ENCODE data around the gene IBTK.
A peak's percentile ranks its signal among the peaks of the same experiment; 100 is the strongest.
"Not testable (repeated sequence)": the region's sequence is repeated elsewhere in the genome, so short reads cannot be mapped to it uniquely, and the experiment has no call there.

IBTK gene

DNA sequence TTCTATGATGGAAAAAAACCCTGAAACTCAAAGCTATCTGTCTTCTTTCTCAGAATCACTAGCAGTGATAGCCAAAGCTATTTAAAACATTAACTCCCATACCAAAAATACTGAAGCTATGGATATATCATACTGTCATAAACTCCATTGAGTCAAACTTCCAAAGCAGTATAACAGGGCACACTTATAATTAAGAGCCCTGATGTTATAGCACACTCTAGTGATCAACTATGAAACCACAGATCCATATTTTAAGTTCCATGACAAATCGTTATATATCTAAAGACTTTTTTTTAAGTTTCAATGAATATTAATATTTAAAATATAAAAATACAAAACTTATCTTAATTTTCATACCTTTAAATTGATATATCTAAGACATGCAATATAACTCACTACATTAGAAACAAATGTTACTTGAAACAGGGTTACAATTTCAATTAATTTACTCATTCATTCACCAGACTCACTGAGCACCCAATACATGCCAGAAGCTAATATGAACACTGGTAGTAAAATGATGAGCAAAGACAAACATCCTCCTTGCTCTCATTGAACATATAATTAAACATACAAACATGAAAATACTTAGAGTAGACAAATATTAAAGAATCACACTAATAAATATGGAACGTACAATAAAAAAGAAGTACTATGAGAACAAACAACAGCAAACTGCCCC lies 69.3 kb downstream of the IBTK start:
- peak; percentile 7 for DNase-seq (ENCODE audit: low spot score)

DNA sequence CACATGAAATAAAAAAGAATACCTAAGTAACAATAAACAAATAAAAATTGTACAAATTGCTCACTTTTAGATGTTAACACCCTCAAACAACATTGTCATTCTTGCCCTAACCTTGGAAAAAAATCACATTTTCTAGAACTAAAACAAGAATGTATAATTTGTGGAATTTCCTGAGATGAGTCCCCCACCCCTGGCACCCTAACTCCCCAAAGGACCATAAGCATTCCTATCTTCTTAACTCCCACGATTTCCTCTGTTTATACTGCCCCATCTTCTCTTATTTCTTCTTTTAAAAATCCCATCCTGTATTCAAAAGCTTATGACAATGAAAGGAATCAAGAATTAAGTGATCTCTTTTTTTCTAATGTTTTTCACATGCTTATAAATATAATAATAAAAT lies 70.9 kb downstream of the IBTK start:
- DNase-seq (ENCODE audit: low spot score): no peak

DNA sequence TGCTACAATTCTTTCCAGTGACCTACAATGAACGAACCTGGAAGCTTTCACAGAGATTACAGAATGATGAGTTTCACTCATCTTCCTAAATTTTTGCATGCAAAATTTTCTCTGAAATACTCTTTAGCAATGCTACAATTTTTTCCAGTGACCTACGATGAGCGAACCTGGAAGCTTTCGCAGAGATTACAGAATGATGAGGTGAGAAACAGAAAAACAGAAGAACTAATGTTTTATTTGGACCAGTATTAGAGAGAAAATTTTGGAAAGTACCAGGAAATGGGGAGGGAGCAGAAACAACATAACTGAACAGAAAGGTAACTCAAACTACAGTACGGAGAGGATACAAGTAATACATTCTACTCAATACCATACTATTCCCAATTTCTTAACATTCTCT lies 75.0 kb downstream of the IBTK start:
- DNase-seq (ENCODE audit: low spot score): no peak

DNA sequence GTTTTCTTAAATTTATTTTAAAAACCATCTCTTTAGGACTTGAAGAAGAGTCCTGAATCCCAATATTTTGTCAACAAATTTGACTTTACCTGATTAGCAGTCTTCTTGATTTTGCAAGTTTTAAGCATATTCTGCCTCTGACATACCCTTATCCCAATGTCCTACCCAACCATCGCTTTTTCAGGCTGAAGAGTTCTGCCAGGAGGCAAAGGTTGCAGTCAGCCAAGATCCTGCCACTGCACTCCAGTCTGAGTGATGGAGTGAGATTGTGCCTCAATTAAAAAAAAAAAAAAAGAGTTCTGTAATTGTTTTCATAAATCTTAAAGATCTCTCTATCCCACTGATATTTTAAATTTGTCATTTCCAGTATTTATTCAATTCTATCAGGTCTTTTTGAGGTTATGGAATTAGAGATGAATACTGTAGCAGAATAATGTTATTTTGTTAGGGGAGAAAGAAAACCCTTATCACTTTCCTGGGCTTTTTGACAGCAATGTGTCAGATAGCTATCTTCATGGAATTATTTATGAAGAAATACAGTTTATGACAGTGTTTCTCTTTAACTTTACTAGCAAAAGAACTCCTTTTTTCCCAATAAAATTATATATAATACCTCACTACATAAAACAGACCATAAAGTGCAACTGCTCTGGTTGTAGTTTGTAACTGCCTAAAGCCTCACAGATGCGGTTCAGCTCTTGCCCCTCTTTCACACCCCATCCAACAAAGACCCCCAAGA lies 78.2 kb downstream of the IBTK start:
- DNase-seq (ENCODE audit: low spot score): no peak

DNA sequence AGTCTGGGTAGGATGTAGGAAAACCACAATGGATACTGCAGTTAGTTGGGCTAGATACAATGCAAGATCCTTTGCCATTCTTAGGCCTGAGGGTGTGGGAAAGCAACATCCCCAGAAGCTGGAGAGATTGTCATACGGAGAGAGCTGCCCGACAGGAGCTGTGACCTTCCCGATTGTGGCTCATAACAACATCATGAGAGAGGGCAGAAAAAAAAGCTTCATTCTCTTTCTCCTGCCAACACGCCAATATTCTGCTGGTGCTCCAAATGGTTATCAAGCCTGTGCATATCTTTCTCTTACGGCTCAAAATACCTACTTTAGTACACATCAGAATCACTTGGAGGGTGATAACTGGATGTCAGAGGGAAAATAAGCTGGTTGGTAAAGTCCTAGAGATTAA lies 81.1 kb downstream of the IBTK start:
- DNase-seq (ENCODE audit: low spot score): no peak

DNA sequence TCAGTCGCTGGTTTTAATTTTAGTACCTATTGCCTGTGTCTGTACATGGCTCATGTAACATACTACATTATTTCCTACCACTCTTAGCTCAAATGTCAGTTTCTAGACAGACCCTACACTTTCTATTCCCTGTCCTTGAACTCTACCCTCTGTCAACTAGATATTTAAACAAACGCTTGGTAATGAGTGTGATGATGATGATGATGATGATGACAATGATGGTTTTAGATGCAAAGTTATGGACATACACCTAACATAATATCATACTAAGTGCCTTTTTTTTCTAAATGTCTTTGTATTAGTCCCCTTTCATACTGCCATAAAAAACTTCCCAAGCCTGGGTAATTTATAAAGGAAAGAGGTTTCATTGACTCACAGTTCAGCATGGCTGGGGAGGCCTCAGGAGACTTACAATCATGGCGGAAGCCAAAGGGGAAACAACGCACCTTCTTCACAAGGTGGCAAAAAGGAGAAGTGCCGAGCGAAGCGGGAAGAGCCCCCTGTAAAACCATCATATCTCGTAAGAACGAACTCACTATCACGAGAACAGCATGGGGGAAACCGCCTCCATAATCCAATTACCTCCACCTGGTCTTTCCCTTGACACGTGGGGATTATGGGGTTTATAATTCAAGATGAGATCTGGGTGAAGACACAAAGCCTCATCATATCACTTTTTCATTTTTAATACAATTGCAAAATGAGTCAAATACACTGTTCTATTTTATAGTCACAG lies 87.1 kb downstream of the IBTK start:
- DNase-seq (ENCODE audit: low spot score): no peak

DNA sequence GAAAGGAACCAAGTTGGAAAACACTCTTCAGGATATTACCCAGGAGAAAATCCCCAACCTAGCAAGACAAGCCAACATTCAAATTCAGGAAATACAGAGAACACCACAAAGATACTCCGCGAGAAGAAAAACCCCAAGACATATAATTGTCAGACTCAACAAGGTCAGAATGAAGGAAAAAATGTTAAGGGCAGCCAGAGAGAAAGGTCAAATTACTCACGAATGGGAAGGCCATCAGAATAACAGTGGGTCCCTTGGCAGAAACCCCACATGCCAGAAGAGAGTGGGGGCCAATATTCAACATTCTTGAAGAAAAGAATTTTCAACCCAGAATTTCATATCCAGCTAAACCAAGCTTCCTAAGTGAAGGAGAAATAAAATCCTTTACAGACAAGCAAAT lies 94.8 kb downstream of the IBTK start:
- DNase-seq (ENCODE audit: low spot score): not testable (repeated sequence)

DNA sequence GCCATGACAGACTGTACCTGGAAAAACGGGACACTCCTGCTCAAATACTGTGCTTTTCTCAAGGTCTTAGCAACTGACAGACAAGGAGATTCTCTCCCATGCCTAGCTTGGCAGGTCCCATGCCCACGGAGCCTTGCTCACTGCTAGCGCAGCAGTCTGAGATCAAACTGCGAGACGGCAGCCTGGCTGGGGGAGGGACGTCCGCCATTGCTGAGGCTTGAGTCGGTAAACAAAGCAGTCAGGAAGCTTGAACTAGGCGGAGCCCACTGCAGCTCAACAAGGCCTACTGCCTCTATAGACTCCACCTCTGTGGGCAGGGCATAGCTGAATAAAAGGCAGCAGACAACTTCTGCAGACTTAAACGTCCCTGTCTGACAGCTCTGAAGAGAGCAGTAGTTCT lies 96.4 kb downstream of the IBTK start:
- DNase-seq (ENCODE audit: low spot score): not testable (repeated sequence)

DNA sequence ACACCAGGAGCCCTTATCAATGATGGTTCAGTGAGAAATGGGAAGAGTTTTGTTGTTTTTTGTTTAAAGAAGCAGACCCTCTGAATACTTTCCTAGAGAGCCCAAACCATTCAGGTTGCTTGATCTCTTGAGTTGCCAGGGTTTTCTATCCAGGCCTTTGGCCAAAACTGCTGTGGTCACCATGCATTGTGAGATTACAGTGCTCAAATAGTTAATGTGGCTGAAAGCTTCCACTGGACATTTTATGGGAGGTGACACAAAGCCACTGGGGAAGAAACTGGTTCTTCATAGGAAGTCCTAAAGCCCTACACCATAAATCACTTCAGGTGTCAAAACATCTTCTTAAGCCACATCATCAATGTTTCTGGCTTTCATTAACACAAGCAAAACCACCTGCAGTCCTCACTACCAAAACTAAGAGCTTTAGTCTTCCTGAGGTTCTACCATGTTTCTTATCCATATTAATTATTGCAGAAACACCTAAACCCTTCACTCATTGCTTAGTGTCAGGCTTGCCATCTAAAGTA lies 101.6 kb downstream of the IBTK start:
- no peak for DNase-seq (ENCODE audit: low spot score)

DNA sequence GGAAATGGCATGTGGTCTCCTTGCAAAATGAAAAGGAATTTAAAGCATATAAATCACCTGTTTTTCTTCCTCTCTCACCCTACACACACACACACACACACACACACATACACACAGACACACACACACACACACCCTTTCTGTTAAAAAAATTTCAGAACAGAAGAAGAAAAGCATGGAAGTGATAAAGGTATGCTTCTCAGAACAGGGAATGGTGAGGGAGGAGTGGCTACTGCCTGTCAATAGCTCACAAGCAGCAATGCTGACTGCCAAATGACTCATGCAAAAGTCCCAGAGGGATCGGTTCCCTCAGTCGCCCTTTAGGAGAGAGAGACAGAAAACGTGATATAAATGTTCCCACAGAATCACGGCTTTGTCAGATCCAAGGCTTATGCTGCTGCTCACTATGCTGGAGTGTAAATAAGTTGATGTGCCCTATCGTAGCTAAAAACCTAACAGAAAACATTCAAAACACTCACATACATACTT lies 102.6 kb downstream of the IBTK start:
- DNase-seq (ENCODE audit: low spot score): peak; percentile 90

DNA sequence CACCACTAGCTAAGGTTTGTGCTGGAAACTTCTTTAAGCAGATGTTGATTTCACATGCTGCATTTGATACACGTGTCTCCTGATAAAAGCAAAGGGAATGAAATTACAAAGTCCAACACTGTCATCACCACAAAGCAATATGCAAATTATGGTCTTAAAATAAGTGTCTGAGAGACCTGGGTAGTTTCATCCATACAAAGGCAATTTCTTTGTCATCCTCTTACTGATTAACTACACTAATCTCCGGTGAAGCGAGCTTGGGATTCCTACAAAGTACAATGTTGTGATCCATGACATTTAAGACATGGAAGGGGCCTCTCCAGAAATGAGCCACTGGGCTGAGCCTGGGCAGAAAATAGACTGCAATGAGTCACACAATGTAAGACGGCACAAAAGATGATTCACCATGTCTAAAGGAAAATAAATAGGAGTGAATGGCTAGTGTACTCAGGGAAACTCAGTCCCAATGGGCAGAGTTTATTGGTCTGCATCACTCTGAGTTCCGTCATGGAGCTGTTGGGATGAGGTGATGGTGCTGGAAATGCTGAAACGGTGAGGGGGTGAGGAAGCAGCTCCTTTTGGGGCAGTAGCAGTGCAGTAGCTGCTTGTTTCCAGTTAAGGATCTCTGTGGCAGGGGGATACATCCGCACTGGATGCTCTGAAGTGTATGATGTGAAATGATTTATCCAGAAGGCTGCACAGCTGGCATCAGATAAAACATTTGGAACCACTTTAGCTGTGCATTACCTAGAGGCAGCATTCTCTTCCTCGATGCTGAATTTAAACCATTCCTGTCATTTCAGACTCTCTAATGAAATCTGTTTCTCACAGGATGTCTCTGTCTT lies 103.3 kb downstream of the IBTK start:
- peak; percentile 100 for DNase-seq (ENCODE audit: low spot score)

DNA sequence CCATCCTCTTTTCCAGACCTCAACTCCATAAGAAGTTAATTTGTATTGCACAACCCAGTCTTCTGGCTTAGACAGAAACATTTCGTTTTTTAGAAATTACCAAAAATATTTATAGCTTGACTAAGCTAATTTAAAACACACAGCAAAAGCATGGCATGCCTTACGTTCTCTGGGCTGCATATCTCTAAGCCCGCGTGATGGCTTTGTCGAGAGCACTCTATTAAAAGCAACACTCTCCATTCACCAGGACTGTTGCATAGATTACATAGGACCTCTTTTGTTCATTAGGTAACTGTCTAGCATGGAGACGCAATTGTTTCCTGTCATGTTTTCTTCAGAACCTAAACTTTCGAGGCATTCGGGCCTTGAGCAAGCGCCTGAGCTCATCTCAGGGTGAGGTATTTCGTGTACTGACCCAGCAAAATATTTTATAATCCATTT lies 104.5 kb downstream of the IBTK start:
- no peak for DNase-seq (ENCODE audit: low spot score)

DNA sequence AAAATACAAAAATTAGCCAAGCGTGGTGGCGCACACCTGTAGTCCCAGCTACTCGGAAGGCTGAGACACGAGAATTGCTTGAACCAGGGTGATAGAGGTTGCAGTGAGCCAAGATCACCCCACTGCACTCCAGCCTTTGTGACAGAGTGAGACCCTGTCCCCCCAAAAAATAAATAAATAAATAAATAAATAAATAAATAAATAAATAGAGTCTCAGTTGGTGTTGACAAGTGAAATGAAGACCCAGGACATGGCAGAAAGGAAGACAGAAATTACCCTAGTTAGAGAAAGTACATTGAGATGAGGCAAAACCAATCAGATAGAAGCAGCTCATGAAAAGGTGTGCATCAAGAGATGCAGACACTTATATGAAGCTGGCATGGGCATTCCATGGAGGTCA lies 105.0 kb downstream of the IBTK start:
- DNase-seq (ENCODE audit: low spot score): no peak

DNA sequence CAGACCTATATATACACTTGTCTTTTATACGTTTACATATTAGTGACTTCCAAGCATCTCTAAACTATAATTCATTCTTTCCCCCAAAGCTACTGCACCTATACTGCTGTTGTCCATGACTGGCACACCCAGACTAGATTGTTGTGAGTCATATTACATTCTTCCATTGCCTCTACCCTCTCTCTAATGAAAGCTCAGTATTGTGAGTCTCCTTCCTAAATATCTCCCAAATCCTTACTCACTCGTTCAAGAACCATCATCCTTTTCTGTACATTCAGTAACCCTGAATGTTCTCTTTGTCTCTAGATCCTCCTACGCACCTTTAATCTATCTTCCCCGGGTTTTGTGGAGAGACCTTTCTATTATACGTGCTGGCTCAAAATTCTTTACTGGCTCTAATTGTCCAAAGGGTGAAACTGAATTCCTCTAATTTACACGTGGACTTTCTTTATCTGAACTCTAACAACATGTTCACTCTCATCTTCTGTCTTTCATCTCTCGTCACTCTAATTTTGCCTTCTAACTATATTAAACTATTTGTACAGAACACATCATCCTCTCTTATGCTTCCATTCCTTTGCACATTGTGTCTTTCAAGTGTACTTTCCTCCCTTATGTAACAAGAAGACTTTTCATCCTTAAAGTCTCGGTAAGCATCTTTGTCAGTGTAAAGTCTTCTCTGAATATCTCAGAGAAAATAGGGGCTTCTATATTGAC lies 109.3 kb downstream of the IBTK start:
- DNase-seq (ENCODE audit: low spot score): no peak

DNA sequence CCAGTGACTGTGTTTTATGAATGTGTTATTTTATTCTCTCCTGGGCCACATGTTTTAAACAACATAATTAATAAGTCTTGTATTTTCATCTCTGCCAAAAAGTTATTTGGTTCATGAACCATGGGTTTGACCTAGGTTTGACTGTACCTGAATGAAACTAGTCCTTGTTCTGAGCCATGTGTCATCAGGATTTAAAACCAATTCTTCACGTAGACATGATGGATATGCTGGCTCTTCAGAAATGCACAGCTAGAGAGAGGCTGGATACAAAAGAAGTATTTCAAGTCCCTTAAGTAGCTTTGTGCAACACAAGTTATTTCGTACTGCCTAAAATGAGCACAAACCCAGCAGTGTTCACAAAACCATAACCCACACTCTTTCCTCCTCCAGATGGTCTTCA lies 116.1 kb downstream of the IBTK start:
- no peak for DNase-seq (ENCODE audit: low spot score)

DNA sequence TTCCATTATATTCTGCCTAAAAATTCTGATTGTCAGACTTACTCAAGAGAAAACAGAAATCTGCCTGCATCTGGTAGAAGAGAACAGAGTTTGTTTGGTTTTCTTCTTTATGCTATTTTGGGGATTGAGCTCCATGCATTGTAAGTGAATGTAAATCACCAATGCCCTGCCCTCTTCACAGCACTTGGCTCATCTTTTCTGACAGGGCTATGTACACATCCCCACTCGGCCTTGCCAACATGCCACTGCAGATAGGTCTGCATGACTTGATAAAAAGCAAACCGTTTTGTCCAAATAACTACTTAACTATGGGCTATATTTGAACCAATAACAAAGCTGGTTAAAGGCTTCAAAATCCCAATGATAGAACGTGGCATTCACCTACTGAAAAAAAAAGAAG lies 117.7 kb downstream of the IBTK start:
- no peak for DNase-seq (ENCODE audit: low spot score)

DNA sequence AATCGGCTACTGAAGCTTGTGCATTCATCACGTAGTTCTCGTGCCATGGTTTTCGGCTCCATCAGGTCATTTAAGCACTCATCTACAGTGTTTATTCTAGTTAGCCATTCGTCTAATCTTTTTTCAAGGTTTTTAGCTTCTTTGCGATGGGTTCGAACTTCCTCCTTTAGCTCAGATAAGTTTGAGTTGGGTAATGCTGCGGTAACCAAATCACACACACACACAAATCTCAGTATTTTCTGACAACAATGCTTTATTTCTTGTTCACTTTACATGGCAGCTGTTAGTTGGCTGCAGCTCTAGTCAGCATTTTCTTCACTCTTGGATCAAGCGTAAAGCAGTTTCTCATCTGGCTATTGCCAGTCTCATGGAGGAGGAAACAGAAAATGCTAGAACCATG lies 118.6 kb downstream of the IBTK start:
- DNase-seq (ENCODE audit: low spot score): not testable (repeated sequence)

DNA sequence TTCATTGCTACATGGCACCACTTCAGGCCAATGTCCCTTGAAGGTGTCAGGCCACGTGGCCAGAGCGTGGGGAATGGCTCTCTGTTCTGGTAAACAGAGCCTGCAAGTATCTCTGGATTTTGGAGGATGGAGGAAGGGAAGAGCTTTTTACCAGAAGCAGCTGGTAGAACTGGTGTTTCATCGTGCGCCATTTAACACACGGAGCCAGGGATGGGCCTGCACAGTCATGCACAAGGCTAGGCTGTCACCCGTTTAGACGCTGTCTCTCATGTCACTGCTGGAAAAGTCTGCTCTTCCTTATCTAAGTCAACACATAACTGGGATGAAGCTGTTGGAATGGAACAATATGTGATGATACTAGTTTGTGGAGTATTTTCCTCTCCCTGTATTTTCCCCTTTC lies 123.9 kb downstream of the IBTK start:
- DNase-seq (ENCODE audit: low spot score): no peak

Measured in kidney tubule cell (primary cell).